ENCODE data around the gene TP53RK.

Gene TP53RK

DNA sequence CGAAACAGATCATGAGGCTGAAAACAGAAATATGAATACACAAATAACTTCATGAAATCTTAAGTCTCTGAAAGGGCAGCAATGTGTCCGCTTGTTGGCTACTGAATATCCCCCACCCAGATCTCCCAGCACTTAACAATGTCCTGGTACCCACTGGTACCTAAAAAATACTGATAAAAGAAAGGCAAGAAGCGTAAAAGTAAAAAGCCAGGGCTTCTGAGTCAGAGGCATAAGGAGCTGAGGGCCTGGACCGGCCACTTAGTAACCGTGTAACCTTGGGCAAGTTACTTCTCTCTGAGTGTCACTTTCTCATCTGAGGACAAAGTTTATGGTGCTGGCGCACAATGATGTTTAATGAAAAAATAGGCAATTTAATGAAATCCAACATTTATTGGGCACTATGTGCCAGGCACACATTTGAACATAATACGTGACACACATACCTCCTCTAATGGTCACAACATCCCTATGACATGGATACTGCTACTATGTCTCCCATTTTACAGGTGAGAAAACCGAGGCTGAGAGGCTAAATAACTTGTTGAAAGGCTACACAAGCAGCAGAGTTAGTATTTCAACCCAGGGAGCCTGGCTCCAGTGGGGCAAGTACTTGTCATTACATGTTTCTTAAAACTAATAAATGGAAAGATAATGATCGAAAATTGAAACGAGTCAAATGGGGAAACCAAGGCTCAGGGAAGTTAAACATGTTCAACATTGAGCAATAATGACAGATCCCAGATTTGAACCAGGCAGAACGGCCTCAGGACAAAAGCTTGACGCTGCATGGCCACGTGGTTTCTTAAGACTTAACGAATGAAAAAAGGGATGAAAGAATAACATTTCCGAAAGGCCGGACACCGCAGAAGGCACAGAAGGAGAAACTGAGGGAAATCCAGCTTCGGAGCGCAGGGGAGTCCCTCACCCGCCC is 828 bp downstream of the TP53RK start:
- H3K4me3 ChIP-seq (ENCODE audit: control insufficient read depth, low read depth, low read length), result peak overlapping the region; percentile 73
- TF ChIP-seq, protein P1, sequence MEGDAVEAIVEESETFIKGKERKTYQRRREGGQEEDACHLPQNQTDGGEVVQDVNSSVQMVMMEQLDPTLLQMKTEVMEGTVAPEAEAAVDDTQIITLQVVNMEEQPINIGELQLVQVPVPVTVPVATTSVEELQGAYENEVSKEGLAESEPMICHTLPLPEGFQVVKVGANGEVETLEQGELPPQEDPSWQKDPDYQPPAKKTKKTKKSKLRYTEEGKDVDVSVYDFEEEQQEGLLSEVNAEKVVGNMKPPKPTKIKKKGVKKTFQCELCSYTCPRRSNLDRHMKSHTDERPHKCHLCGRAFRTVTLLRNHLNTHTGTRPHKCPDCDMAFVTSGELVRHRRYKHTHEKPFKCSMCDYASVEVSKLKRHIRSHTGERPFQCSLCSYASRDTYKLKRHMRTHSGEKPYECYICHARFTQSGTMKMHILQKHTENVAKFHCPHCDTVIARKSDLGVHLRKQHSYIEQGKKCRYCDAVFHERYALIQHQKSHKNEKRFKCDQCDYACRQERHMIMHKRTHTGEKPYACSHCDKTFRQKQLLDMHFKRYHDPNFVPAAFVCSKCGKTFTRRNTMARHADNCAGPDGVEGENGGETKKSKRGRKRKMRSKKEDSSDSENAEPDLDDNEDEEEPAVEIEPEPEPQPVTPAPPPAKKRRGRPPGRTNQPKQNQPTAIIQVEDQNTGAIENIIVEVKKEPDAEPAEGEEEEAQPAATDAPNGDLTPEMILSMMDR (IDR thresholded peaks at IDR 0.05; ENCODE audit: control insufficient read depth, insufficient read depth, low read depth, low read length, missing control alignments), result no peak
- no peak for DNase-seq (ENCODE audit: low read depth)

DNA sequence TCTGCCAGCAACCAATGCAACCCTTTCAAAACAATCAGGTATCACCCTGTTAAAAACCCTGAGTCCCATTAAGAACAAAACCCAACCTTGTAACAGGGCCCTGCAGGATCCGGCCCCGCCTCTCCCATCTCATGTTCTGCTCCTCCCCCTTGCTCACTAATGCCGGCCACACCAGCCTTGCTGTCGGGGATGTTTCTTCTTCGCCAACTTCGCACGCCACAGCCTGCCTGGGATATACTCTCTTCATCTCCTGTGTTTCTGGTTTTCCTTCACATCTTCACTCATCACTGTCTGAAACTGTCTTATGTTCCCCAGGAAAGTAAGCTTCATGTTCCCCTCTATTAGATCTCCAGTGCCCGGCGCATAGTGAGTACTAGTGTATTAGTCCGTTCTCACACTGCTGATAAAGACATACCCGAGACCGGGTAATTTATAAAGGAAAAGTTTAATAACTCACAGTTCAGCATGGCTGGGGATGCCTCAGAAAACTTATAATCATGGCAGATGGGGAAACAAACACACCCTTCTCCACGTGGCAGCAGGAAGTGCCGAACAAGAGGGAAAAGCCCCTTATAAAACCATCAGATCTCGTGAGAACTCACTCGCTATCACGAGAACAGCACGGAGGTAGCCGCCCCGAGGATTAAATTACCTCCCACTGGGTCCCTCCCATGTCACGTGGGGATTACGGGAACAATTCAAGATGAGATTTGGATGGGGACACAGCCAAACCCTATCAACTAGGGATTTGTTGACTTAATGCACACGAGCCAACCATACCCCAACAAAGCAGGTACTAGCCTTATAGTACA is 5.1 kb downstream of the TP53RK start:
- H3K4me3 ChIP-seq (ENCODE audit: control insufficient read depth, low read depth, low read length), result peak overlapping the region; percentile 48
- TF ChIP-seq, protein P1 (IDR thresholded peaks at IDR 0.05; ENCODE audit: control insufficient read depth, insufficient read depth, low read depth, low read length, missing control alignments), result no peak
- no peak for DNase-seq (ENCODE audit: low read depth)

GRCh38 chr20:46683668-46683938 is 5.6 kb downstream of the TP53RK start:
- H3K4me3 ChIP-seq (ENCODE audit: control insufficient read depth, low read depth, low read length), result peak overlapping the region; percentile 48
- DNase-seq (ENCODE audit: low read depth), result no peak
- TF ChIP-seq, protein P1 (IDR thresholded peaks at IDR 0.05; ENCODE audit: control insufficient read depth, insufficient read depth, low read depth, low read length, missing control alignments), result no peak

- peak overlapping the region; percentile 48 for H3K4me3 ChIP-seq (ENCODE audit: control insufficient read depth, low read depth, low read length)
- DNase-seq (ENCODE audit: low read depth), result no peak
- TF ChIP-seq, protein P1 (IDR thresholded peaks at IDR 0.05; ENCODE audit: control insufficient read depth, insufficient read depth, low read depth, low read length, missing control alignments), result no peak
Measured at GRCh38 chr20:46683011-46683667, 6.1 kb downstream of the TP53RK start.

DNA sequence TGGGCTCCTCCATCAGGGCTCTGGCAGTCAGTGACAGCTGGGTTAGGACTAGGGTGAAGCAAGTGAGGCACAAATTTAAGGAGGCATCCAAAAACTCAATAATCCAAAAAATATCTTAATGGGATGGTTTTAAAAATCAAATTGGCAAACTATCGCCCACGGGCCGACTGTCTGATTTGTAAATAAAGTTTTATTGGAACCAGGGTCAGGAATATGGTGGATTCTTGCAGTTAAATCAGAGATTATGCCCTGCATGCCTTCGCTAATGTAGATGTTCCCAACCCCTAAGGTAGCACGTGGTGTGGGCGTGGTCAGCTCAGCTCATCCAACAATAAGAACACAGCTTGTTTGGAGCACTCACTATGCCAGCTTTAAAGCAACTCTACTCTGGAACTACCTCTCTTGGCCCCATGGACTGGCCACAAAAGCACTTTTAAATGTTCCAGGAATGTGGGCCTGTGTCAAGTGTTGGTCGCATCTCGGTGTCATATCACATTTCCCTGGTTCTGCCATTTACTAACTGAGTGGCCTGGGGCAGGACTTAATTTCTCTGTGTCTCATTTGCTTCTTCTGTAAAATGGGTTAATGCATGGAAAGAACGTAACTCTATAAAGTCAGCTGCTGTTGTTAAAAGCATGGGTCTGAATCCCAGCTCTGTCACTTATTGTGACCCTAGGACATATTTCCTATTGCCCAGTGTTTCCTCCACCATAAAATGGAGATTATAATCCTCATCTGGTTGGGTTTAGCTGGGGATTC is 7.0 kb downstream of the TP53RK start:
- no peak for DNase-seq (ENCODE audit: low read depth)
- H3K4me3 ChIP-seq (ENCODE audit: control insufficient read depth, low read depth, low read length), result no peak overlapping the region
- TF ChIP-seq, protein P1 (IDR thresholded peaks at IDR 0.05; ENCODE audit: control insufficient read depth, insufficient read depth, low read depth, low read length, missing control alignments), result no peak

All from AG09309 (cell line).